ENCODE results near the gene MUC6. TPM values are rescaled to one million over a fixed set of nuclear protein-coding genes. Genes with fewer than 3 reads are reported as not detected.

The MUC6 gene
- total RNA-seq, 1 experiment from 2014 or later: 0.49 TPM

DNA sequence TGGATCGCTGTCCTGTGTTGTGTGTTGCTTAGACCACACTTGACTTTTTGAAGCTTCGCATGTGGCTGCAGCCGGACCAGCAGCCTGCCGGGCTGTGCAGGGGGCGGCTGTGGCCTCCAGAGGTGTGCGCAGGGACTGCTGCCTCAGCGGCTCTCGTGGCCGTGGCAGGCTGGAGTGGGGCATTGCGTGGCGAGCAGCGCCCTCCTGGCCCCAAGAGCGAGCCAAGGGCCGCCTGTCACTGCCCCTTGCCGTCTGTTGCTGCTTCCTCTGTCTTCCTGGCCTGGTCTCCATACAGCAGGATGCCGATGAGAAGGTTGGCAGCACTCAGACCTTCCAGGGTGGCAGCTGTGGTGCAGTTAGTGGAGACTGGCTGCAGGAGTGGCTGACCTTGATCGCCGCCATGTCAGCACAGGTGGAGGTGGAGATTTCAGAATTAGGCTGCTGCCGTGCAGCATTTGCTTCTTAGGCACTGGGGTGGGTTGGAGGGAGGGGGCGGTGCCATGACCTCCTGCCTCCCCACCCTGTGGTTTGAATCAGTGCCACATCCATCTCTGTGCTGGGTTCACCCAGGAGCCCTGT, 34.0 kb downstream of the MUC6 start:
- TF ChIP-seq, protein P1, sequence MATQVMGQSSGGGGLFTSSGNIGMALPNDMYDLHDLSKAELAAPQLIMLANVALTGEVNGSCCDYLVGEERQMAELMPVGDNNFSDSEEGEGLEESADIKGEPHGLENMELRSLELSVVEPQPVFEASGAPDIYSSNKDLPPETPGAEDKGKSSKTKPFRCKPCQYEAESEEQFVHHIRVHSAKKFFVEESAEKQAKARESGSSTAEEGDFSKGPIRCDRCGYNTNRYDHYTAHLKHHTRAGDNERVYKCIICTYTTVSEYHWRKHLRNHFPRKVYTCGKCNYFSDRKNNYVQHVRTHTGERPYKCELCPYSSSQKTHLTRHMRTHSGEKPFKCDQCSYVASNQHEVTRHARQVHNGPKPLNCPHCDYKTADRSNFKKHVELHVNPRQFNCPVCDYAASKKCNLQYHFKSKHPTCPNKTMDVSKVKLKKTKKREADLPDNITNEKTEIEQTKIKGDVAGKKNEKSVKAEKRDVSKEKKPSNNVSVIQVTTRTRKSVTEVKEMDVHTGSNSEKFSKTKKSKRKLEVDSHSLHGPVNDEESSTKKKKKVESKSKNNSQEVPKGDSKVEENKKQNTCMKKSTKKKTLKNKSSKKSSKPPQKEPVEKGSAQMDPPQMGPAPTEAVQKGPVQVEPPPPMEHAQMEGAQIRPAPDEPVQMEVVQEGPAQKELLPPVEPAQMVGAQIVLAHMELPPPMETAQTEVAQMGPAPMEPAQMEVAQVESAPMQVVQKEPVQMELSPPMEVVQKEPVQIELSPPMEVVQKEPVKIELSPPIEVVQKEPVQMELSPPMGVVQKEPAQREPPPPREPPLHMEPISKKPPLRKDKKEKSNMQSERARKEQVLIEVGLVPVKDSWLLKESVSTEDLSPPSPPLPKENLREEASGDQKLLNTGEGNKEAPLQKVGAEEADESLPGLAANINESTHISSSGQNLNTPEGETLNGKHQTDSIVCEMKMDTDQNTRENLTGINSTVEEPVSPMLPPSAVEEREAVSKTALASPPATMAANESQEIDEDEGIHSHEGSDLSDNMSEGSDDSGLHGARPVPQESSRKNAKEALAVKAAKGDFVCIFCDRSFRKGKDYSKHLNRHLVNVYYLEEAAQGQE (IDR thresholded peaks at IDR 0.05; ENCODE audit: insufficient read depth in 1 of 2, low read depth in 2 of 2, low read length in 1 of 2): no peak
- TF ChIP-seq TCF7L2 (IDR thresholded peaks at IDR 0.05; ENCODE audit: low read depth, low read length) (no peak), SIN3A (IDR thresholded peaks at IDR 0.05; ENCODE audit: borderline replicate concordance, insufficient read depth, low read depth, low read length) (no peak), POLR2AphosphoS5 (IDR thresholded peaks at IDR 0.05; ENCODE audit: low read depth, low read length) (no peak)
- TF ChIP-seq, protein P2, sequence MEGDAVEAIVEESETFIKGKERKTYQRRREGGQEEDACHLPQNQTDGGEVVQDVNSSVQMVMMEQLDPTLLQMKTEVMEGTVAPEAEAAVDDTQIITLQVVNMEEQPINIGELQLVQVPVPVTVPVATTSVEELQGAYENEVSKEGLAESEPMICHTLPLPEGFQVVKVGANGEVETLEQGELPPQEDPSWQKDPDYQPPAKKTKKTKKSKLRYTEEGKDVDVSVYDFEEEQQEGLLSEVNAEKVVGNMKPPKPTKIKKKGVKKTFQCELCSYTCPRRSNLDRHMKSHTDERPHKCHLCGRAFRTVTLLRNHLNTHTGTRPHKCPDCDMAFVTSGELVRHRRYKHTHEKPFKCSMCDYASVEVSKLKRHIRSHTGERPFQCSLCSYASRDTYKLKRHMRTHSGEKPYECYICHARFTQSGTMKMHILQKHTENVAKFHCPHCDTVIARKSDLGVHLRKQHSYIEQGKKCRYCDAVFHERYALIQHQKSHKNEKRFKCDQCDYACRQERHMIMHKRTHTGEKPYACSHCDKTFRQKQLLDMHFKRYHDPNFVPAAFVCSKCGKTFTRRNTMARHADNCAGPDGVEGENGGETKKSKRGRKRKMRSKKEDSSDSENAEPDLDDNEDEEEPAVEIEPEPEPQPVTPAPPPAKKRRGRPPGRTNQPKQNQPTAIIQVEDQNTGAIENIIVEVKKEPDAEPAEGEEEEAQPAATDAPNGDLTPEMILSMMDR (IDR thresholded peaks at IDR 0.05): no peak
- intact Hi-C loops (cut with micrococcal nuclease; ENCODE audit: unreplicated experiment): no loop called here
- DNase-seq (ENCODE audit: low read depth, low spot score) (no peak), ATAC-seq (no peak)
- ChIA-PET POLR2A (no interaction called here), CTCF (no interaction called here)
- no TSS peak for BruUV-seq (replicated peaks)
- Histone ChIP-seq H3K27ac (ENCODE audit: low read length) (no peak overlapping the region), H3K27me3 (ENCODE audit: control insufficient read depth, insufficient read depth, low read length) (no peaks in the 10 kb centered on the region), H3K4me3 (ENCODE audit: low read depth in 2 of 2, low read length in 2 of 2) (no peak overlapping the region), H3K9me3 (ENCODE audit: control insufficient read depth, insufficient read depth, low read depth, low read length) (no peaks in the 10 kb centered on the region), H3K4me1 (ENCODE audit: control insufficient read depth, insufficient read depth, low read length) (no peaks in the 10 kb centered on the region), H3K36me3 (ENCODE audit: control insufficient read depth, insufficient read depth, low read length) (no peaks in the 10 kb centered on the region; the same call in 1 of the 2 replicates)
- in situ Hi-C loops (cut with HindIII; ENCODE audit: low pct_unique_long_range_greater_than_20kb, low sequenced_read_pairs): no loop called here

DNA sequence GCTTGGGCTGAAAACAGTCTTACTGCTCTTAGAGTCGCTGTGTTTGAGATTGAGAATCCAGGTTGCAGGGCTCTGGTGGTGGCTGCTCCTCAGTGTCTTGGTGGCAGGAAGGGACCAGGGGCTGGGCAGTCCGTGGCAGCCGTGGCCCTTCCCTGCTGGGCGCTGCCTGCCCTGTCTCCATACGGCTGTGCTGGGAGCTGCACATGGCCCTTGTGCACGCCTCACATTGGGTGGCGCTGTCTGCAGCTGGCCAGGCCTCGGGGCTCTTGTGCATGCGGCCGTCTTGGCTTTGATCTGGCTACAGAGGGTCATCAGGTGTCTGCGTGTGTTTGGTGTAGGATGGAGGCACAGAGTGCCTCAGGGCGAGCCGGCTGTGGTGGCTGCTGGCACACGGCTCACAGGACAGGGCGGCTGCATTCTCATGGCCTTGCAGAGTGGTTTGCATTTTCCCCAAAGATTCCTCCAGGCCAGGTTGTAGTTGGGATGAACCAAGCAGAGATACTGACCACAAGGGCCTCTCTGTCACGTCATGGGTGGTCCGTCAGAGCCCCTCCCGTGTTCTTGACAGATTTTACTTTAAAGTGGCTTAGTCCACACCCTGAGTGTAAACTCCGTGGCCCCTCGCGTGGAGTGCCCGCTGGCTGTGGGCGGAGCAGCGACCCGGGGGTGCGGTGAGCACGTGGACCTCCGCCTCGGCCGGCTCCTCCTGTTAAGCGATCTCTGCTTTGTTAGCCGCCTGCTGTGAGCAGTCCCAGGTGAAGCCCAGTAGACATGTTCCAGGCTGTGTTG, 34.7 kb downstream of the MUC6 start:
- no peaks in the 10 kb centered on the region; the same call in 1 of the 2 replicates for H3K36me3 ChIP-seq (ENCODE audit: control insufficient read depth, insufficient read depth, low read length)
- no peak for DNase-seq (ENCODE audit: low read depth, low spot score)
- H3K4me3 ChIP-seq (ENCODE audit: low read depth in 2 of 2, low read length in 2 of 2): no peak overlapping the region
- no peaks in the 10 kb centered on the region for H3K27me3 ChIP-seq (ENCODE audit: control insufficient read depth, insufficient read depth, low read length)
- no peaks in the 10 kb centered on the region for H3K4me1 ChIP-seq (ENCODE audit: control insufficient read depth, insufficient read depth, low read length)
- TF ChIP-seq, protein P1 (IDR thresholded peaks at IDR 0.05; ENCODE audit: insufficient read depth in 1 of 2, low read depth in 2 of 2, low read length in 1 of 2): no peak
- TF ChIP-seq SIN3A (IDR thresholded peaks at IDR 0.05; ENCODE audit: borderline replicate concordance, insufficient read depth, low read depth, low read length) (no peak), POLR2AphosphoS5 (IDR thresholded peaks at IDR 0.05; ENCODE audit: low read depth, low read length) (no peak), TCF7L2 (IDR thresholded peaks at IDR 0.05; ENCODE audit: low read depth, low read length) (no peak)
- TF ChIP-seq, protein P2 (IDR thresholded peaks at IDR 0.05): no peak
- intact Hi-C loops (cut with micrococcal nuclease; ENCODE audit: unreplicated experiment) (no loop called here), in situ Hi-C loops (cut with HindIII; ENCODE audit: low pct_unique_long_range_greater_than_20kb, low sequenced_read_pairs) (no loop called here)
- BruUV-seq (replicated peaks): no TSS peak
- no peaks in the 10 kb centered on the region for H3K9me3 ChIP-seq (ENCODE audit: control insufficient read depth, insufficient read depth, low read depth, low read length)
- CTCF ChIA-PET: no interaction called here
- no peak for ATAC-seq
- POLR2A ChIA-PET: no interaction called here
- no peak overlapping the region for H3K27ac ChIP-seq (ENCODE audit: low read length)
